GM12891 (cell line): ENCODE measurements around the gene PCIF1.
"Not testable (repeated sequence)": the region's sequence is repeated elsewhere in the genome, so short reads cannot be mapped to it uniquely, and the experiment has no call there.

Source experiments
- PAX5 ChIP-seq: IDR thresholded peaks from 2 replicates; pipeline ENCODE4 v1.6.1; 2011; ENCODE audit warnings: low read length, moderate library complexity, mild to moderate bottlenecking; ENCODE audit not compliant: insufficient read depth, severe bottlenecking
- POLR2A ChIP-seq: IDR thresholded peaks from 2 replicates; pipeline ENCODE4 v1.6.1; 2011; ENCODE audit warnings: low read depth, low read length, control low read depth
- POLR2AphosphoS5 ChIP-seq: IDR thresholded peaks from 2 replicates; pipeline ENCODE4 v1.6.1; 2011; ENCODE audit warnings: low read depth, low read length, control low read depth

- TF ChIP-seq POLR2A, PAX5, POLR2AphosphoS5: not testable (repeated sequence)
These were observed 54.3 kb downstream of the PCIF1 start for GRCh38 chr20:45988830-45989229.
